Fibroblast of lung (primary cell): Measurements from ENCODE around the gene MAGI2.

ENCODE experiments used
- CTCF ChIP-seq, 2 donors: IDR thresholded peaks in 1 of 2; conservative IDR thresholded peaks in 1 of 2; 1 replicate in 1 of 2; 2 replicates in 1 of 2; pipeline ENCODE4 v1.5.1; 2011 to 2012; ENCODE audit warnings: low read length in 2 of 2, control low read depth in 1 of 2, inconsistent platforms in 1 of 2, low read depth in 1 of 2, mild to moderate bottlenecking in 1 of 2
- EZH2 ChIP-seq: IDR thresholded peaks from 2 replicates; pipeline ENCODE4 v1.5.1; 2012; ENCODE audit warnings: low read length, control low read depth, mild to moderate bottlenecking; ENCODE audit errors: missing control alignments

GRCh38 chr7:79216236-79216635, 237.2 kb downstream of the MAGI2 start:
- no peak for TF ChIP-seq CTCF (conservative IDR thresholded peaks at IDR 0.05 in 1 of 2, IDR thresholded peaks at IDR 0.05 in 1 of 2; ENCODE audit: low read depth in 1 of 2, low read length in 2 of 2)
- no peak for TF ChIP-seq EZH2
